Measurements from ENCODE around the gene EGR1.

Gene EGR1

DNA sequence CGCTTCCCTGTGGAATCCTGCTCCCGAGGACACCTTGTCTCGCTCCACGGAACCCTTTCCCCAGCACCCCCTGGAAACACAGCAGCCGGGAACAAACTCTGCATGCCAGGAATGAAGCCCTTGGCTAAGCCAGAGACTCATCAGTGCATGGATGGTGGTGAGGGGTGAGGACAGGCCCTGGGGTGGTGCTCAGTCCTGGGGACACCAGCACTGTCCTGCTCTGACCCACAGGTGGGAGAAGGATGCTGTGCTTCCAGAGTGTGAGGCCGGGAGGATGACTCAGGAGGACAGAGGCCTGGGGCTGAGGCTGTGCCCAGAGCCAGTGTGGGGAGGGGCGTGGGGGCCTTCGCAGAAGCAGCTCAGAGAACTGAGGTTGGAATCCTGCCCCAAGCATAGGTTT lies 11.2 kb upstream of the EGR1 start:
- no peak for TF ChIP-seq CTCF (IDR thresholded peaks at IDR 0.05; ENCODE audit: insufficient read depth, low read depth, low read length, missing control alignments)
- DNase-seq (ENCODE audit: low read depth), result no peak
- H3K4me3 ChIP-seq (ENCODE audit: low read length), result no peak overlapping the region

GRCh38 chr5:138455232-138455930 lies 9.9 kb upstream of the EGR1 start:
- H3K4me3 ChIP-seq (ENCODE audit: low read length), result no peak overlapping the region
- no peak for DNase-seq (ENCODE audit: low read depth)
- TF ChIP-seq CTCF (IDR thresholded peaks at IDR 0.05; ENCODE audit: insufficient read depth, low read depth, low read length, missing control alignments), result no peak

GRCh38 chr5:138457531-138458275 lies 7.6 kb upstream of the EGR1 start:
- H3K4me3 ChIP-seq (ENCODE audit: low read length), result no peak overlapping the region
- TF ChIP-seq CTCF (IDR thresholded peaks at IDR 0.05; ENCODE audit: insufficient read depth, low read depth, low read length, missing control alignments), result no peak
- no peak for DNase-seq (ENCODE audit: low read depth)

GRCh38 chr5:138458384-138458783 lies 6.9 kb upstream of the EGR1 start:
- H3K4me3 ChIP-seq (ENCODE audit: low read length), result no peak overlapping the region
- DNase-seq (ENCODE audit: low read depth), result no peak
- no peak for TF ChIP-seq CTCF (IDR thresholded peaks at IDR 0.05; ENCODE audit: insufficient read depth, low read depth, low read length, missing control alignments)

DNA sequence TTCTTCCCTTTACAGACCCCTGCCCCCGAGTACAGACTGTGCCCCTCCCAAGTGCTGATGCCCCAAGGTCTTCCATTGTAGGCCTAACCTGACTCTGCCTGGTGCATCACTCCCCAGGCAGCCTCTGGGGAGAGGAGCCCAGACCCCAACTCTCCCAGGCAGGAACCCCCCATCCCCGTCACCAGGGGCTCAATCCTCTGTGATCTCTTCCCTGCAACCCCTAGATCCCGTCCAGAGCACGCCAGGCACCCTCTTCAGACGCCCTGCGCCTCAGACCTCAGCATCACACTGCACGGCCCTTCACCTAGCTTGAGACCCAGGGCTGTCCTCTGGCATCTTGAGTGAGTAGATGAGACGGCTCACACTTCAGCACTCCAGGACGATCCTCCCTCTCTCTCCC lies 6.4 kb upstream of the EGR1 start:
- TF ChIP-seq CTCF (IDR thresholded peaks at IDR 0.05; ENCODE audit: insufficient read depth, low read depth, low read length, missing control alignments), result no peak
- H3K4me3 ChIP-seq (ENCODE audit: low read length), result no peak overlapping the region
- no peak for DNase-seq (ENCODE audit: low read depth)

GRCh38 chr5:138459311-138459933 lies 5.9 kb upstream of the EGR1 start:
- no peak for DNase-seq (ENCODE audit: low read depth)
- no peak overlapping the region for H3K4me3 ChIP-seq (ENCODE audit: low read length)
- no peak for TF ChIP-seq CTCF (IDR thresholded peaks at IDR 0.05; ENCODE audit: insufficient read depth, low read depth, low read length, missing control alignments)
